ENCODE measurements around the gene EIF4B. TPM values are rescaled to one million over a fixed set of nuclear protein-coding genes. Genes with fewer than 3 reads are reported as not detected.
A peak's percentile ranks its signal among the peaks of the same experiment; 100 is the strongest.

The EIF4B gene
- total RNA-seq, 1 donor = 1,510 TPM

DNA sequence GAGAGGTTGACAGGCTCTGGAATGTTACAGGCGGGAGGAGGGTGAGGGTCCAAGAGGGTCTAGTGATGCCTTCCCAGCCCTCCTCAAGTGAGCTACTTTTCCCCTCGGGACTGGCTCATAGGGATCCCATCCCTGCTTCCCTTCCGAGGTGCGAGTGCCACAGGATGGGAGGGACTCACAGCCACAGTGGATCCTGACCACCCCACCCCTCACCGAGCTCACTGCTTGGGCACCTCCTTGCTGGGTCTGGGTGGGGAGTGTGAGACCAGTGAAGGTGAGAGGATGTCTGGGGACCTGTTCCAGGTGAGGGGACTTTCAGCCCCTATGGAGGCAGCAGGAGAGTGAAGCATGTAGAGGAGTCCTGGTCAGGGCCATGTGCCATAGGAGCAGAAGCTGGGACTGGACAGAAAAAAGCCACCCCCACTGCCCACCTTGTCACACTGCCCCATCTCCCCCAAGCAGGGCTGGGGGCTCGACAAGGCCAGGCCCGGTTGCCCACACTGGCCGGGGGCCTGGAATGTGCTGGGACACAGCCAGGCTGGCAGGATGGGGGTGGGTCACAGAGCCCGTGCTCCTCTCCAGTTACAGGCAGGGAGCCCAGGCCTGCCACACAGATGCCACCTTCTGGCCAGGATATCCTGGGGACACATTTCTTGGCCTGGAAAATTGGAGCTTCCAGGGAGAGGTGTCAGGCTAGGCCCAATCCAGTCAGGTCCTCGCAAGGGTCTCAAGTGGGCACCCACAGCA is 42.0 kb downstream of the EIF4B start:
- H3K27me3 ChIP-seq (ENCODE audit: insufficient read depth, low read length) = peaks cover 3% of the 10 kb centered on the region
- H3K4me1 ChIP-seq (ENCODE audit: insufficient read depth, low read length) = peaks cover 15% of the 10 kb centered on the region
- H3K4me3 ChIP-seq (ENCODE audit: low read length) = no peak overlapping the region
- no peaks in the 10 kb centered on the region for H3K9me3 ChIP-seq (ENCODE audit: low read depth, low read length)

DNA sequence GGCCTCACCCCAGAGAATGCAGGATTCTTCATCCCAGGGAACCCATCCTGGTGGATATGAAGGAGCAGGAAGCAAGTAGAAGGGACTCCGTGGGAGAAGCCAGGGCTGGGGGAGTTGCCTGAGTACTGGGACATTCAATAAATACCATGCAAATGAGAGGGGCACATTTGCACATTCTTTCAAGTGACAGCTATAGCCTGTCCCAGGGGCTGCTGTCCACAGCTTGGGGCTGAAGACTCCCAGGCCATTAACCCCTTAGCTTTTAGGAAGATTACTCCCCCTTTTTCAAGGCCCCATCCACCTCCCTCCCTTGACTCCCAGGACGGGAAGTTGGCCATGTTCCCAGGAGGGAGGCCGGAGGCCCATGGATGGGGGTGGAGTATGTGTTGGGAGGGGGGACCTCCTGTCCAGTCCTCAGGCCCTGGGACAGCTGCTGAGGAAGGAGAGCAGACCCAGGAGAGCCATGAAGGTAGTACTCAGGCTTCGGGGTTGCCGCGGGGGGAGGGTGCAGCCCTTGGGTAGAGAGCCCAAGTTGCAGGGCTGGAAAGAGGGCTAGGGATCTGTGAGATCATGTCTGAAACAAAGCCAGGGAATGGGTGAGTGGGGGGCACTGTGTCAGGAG is 42.6 kb downstream of the EIF4B start:
- H3K27me3 ChIP-seq (ENCODE audit: insufficient read depth, low read length) = peaks cover 3% of the 10 kb centered on the region
- no peaks in the 10 kb centered on the region for H3K9me3 ChIP-seq (ENCODE audit: low read depth, low read length)
- peaks cover 19% of the 10 kb centered on the region for H3K4me1 ChIP-seq (ENCODE audit: insufficient read depth, low read length)
- no peak overlapping the region for H3K4me3 ChIP-seq (ENCODE audit: low read length)

DNA sequence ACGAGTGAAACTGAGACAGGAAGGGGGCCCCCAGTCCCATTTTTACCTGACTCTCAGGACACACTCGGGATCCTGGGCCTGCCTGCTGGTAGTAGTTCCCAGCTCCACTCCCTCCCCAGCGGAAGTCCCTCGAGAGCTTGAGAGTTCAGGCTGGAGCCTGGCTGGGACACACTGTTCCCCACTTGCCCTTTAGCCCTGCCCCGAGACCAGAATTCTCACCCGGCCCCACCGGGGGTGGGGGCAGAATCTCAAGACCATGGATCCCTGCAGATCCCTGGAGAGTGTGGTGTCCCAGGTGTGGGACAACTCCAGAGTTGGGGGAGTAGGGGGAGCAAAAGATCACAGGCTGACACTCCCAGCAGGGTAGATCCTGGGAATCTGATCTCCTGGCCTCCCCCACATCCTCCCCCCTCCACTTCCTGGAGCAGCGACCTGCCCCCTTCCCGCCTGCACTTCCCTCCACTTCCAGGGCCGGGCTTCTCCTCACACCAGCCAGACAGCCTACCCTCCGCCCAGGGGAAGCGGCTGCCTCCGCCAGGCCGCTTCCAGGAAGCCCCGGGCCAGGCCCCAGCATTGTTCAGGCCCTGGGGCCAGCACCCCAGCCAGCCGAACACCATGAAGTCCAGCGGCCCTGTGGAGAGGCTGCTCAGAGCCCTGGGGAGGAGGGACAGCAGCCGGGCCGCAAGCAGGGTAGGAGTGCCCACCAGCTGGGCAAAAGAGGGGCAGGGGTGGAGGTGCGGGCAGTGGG is 43.5 kb downstream of the EIF4B start, which contains the start of gene TNS2:
TSS of gene TNS2 (plus strand) at position 495 of the 748 bp plus-strand sequence. CDS start at position 616, 121 bp downstream.
- H3K4me1 ChIP-seq (ENCODE audit: insufficient read depth, low read length) = peaks cover 25% of the 10 kb centered on the region
- H3K27me3 ChIP-seq (ENCODE audit: insufficient read depth, low read length) = peaks cover 3% of the 10 kb centered on the region
- H3K9me3 ChIP-seq (ENCODE audit: low read depth, low read length) = no peaks in the 10 kb centered on the region
- no peak within 1 kb of the TSS for H3K4me3 ChIP-seq (ENCODE audit: low read length)

DNA sequence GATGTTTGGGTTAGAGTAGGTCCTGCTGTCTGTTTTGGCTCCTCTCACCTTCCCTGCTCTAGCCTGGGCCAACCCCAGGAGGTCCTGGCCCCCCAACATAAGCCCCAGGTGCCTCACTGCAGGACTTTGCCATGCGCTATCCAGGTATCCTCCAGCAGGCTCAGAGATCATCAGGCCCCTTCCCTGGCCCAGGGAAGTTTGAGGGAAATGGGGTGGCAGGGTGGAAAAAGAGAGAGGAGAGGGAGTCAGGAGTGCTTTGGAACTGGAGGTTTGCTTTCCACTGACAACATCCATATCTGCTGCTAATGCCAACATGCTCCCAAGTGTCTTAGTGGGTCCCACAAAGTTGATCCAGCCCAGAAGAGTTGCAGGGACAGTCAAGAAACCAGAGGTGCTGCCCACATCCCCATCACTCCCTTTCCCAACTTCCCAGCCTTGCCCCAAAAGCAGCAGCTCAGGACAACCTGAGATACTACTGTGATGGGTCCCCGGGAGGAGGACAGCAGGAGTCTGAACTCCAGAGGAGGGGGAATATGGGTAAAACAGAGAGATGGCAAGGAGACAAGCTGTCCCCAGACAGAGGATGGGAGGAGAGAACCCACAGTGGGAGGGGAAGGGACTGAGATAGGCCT is 44.3 kb downstream of the EIF4B start:
- no peaks in the 10 kb centered on the region for H3K9me3 ChIP-seq (ENCODE audit: low read depth, low read length)
- peaks cover 27% of the 10 kb centered on the region for H3K4me1 ChIP-seq (ENCODE audit: insufficient read depth, low read length)
- H3K4me3 ChIP-seq (ENCODE audit: low read length) = no peak overlapping the region
- H3K27me3 ChIP-seq (ENCODE audit: insufficient read depth, low read length) = peaks cover 3% of the 10 kb centered on the region

DNA sequence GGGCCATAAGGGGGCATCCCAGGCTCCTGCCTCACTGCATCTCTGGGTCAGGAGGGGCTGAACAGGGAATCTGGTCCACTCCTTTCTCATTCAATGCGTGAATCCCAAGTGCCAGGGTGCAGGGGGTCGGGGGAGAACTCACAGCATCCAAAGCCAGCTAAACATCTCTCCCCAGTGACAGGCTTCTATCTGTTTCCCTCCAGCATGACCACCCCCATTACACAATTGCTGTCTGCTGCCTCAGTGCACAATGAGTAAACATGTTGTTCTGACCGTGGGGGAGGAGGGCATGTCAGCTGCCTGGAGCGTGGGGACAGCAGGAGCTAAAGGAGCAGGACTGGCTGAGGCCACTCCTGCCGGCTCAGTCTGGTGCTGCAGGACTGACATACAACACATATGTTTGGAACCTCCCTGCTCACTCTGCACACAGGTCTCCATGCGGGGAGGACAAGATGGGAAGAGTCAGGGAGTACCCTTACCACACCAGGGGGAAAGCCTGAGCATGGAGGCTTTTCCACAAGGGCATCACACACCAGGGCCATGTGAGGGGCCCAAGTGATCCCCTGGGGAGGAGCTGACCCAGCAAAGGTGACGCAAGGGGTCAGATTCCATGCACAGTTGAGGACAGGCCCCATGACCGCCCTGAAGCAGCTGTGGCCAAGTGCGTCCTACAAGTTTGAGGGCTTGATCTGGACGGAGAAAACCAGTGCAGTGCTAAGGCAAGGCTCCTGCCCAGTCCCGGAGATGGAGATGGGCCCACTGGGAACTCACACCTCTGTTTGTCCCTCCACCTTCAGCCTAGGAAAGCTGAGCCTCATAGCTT is 45.0 kb downstream of the EIF4B start:
- H3K4me3 ChIP-seq (ENCODE audit: low read length) = no peak overlapping the region
- H3K9me3 ChIP-seq (ENCODE audit: low read depth, low read length) = no peaks in the 10 kb centered on the region
- no peaks in the 10 kb centered on the region for H3K27me3 ChIP-seq (ENCODE audit: insufficient read depth, low read length)
- peaks cover 24% of the 10 kb centered on the region for H3K4me1 ChIP-seq (ENCODE audit: insufficient read depth, low read length)

DNA sequence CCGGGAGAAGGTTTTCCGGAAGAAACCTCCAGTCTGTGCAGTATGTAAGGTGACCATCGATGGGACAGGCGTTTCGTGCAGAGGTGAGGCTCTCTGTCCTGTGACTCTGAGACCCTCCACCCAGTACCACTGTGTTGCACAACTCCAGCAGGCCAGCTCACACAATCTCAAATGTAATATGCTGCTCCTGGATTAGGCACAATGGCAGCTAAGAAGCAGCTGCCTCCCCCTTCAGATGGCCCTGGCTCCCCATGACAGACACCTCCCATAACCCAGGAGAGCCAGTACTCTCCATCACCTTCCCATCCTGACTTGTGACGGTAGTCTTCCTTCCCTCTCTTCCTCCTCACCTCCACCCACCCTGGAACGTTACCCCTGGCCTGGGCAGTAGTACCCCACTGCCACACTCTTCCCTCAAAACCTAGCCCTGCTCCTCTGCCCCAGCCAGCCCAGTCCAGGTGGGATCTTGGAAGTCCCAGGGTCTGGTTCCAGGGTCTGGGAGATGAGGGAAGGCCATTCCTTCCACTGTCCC is 45.7 kb downstream of the EIF4B start:
- no peaks in the 10 kb centered on the region for H3K9me3 ChIP-seq (ENCODE audit: low read depth, low read length)
- no peaks in the 10 kb centered on the region for H3K27me3 ChIP-seq (ENCODE audit: insufficient read depth, low read length)

DNA sequence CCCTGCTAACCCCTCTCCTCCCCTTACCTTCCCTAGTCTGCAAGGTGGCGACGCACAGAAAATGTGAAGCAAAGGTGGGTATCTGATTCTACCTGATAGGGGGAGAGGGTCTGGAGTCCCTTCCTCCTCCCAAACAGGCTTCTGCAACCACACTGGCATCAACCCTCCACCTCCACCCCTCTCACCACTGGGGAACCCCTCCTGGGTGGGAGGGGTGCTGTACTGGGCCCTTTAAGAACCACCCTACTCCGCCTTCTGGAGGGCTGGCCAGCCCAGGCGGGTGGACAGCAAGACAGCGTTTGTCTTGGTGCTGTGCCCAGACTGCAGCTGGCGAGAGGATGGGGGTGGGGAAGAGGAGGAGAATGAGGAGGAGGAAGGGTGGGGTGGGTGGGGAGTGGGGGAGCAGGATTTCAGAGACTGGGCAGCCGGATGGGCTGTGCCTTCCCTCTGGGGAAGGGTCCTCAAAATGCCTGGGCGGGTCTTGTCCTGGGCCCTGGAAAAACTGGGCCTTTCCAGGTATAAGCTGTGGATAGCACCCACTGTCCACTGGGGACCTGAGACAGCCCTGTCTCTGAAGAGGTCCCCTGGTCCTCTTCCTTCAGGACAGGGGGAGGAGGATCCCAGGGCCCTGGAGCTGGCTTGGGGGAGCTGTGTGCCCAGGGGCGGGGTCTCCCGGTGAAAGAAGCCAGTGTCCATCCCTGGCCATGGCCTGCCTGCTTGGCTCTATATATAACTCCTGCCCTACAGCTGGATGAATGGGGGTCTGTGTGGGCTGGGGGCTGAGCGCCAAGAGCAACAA is 46.4 kb downstream of the EIF4B start:
- Histone ChIP-seq H3K4me1 (ENCODE audit: insufficient read depth, low read length) (peaks cover 17% of the 10 kb centered on the region), H3K27me3 (ENCODE audit: insufficient read depth, low read length) (no peaks in the 10 kb centered on the region), H3K9me3 (ENCODE audit: low read depth, low read length) (no peaks in the 10 kb centered on the region), H3K4me3 (ENCODE audit: low read length) (no peak overlapping the region)

More for the DNA sequence above, 45.7 kb downstream of the EIF4B start:
- peaks cover 18% of the 10 kb centered on the region for H3K4me1 ChIP-seq (ENCODE audit: insufficient read depth, low read length)
- no peak overlapping the region for H3K4me3 ChIP-seq (ENCODE audit: low read length)

DNA sequence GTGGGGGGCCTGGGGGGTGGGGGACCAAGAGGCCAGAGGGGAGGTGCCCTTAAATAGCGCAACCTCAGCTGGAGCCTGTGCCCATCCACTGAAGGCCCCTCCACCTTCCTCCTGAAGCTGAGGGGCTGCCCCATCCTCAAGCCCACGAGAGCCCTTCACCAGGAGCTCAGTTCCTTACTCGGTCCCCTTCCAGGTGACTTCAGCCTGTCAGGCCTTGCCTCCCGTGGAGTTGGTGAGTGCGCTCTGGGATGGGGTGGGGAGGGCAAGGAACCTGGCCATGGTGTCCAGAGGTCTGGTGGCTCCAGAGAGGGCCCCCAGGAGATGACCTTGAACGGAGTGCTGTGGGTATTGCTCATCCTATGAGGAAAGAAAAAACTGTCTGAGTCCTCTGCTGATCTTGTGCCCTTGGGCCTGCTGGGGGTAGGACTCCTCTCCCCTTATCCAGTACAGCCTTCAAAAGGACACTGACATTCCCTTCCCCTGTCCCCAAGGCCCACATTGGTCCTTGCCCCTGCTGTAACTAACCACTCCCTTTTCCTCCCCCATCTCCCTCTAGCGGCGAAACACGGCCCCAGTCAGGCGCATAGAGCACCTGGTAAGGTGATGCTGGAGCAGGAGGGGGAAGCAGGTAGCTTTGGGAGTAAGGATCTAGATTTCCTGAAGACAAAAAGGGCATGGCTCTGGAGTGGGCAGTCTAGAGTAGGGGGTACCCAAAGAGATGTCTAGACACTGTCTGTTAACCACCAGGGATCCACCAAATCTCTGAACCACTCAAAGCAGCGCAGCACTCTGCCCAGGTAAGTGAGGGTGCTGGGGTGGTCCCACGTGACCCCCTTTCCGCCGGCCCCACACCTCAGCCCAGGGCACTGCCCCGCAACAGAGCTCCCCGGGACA is 47.2 kb downstream of the EIF4B start:
- peak overlapping the region; percentile 57 for H3K4me3 ChIP-seq (ENCODE audit: low read length)
- H3K27me3 ChIP-seq (ENCODE audit: insufficient read depth, low read length) = no peaks in the 10 kb centered on the region
- no peaks in the 10 kb centered on the region for H3K9me3 ChIP-seq (ENCODE audit: low read depth, low read length)
- peaks cover 12% of the 10 kb centered on the region for H3K4me1 ChIP-seq (ENCODE audit: insufficient read depth, low read length)

DNA sequence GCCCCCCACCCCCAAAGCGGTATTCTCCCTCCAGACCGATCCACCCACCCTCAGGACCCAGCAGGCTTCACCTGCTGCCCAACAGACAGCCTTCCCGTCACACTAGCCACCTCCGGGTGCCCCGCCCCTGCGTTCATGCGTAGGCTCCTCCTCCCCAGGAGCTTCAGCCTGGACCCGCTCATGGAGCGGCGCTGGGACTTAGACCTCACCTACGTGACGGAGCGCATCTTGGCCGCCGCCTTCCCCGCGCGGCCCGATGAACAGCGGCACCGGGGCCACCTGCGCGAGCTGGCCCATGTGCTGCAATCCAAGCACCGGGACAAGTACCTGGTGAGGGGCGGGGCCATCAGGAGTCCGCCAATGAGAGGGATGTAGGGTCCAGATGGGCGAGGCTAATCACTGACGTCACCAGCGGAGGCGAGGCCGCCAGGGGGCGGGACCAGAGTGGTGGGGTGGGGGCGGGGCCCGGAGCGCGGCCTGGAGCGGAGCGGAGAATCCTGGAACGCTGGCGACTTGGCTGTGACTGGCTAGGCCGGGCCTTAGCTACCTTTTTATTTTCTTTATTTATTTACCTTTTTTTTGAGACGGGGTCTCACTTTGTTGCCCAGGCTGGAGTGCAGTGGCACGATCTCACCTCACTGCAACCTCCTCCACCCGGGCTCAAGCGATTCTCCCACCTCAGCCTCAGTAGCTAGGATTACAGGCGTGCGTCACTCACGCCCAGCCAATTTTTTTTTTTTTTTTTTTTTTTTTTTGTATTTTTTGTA is 48.0 kb downstream of the EIF4B start:
- Histone ChIP-seq H3K4me3 (ENCODE audit: low read length) (peak overlapping the region; percentile 57), H3K27me3 (ENCODE audit: insufficient read depth, low read length) (no peaks in the 10 kb centered on the region), H3K4me1 (ENCODE audit: insufficient read depth, low read length) (peaks cover 12% of the 10 kb centered on the region), H3K9me3 (ENCODE audit: low read depth, low read length) (no peaks in the 10 kb centered on the region)

DNA sequence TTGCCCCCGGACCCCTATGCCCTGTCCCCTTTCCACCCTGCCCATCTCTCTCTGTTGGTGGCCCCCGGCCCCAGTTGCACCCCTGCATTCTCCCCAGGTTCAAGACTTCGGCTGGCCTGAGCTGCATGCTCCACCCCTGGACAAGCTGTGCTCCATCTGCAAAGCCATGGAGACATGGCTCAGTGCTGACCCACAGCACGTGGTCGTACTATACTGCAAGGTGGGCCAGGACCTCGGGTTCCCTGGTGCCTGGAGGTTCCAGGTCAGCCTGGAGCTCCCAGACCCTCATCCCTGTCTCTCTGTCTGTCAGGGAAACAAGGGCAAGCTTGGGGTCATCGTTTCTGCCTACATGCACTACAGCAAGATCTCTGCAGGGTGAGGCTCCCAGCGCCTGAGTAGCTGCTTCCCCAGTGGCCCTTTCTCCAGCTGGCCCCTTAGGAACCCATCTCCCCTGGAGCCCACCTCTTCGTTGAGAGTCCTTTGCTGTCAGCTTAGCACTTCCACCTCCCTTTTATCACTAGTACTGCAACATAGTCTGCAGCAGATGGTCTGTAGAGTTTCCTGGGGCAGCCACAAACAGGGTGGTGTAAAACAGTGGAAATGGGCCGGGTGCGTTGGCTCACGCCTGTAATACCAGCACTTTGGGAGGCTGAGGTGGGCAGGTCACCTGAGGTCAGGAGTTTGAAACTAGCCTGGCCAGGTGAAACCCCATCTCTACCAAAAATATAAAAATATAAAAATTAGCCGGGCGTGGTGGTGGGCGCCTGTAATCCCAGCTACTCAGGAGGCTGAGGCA is 49.4 kb downstream of the EIF4B start:
- Histone ChIP-seq H3K27me3 (ENCODE audit: insufficient read depth, low read length) (no peaks in the 10 kb centered on the region), H3K4me3 (ENCODE audit: low read length) (no peak overlapping the region), H3K9me3 (ENCODE audit: low read depth, low read length) (no peaks in the 10 kb centered on the region), H3K4me1 (ENCODE audit: insufficient read depth, low read length) (peaks cover 12% of the 10 kb centered on the region)

DNA sequence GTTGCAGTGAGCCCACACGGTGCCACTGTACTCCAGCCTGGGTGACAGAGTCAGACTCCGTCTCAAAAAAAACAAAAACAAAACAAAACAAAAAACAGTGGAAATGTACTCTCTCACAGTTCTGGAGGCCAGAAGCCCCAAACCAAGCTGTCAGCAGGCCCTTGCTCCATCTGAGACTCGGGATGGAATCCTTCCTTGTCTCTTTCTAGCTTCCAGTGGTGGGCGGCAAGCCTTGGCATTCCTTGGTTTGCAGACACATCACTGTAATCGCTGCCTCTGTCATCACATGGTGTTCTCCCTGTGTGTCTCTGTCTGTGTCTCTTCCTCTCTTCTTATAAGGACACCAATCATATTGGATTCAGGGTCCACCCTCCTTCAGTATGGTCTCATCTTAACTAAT is 50.0 kb downstream of the EIF4B start:
- H3K27me3 ChIP-seq (ENCODE audit: insufficient read depth, low read length) = no peaks in the 10 kb centered on the region
- H3K4me1 ChIP-seq (ENCODE audit: insufficient read depth, low read length) = peaks cover 12% of the 10 kb centered on the region
- no peak overlapping the region for H3K4me3 ChIP-seq (ENCODE audit: low read length)

DNA sequence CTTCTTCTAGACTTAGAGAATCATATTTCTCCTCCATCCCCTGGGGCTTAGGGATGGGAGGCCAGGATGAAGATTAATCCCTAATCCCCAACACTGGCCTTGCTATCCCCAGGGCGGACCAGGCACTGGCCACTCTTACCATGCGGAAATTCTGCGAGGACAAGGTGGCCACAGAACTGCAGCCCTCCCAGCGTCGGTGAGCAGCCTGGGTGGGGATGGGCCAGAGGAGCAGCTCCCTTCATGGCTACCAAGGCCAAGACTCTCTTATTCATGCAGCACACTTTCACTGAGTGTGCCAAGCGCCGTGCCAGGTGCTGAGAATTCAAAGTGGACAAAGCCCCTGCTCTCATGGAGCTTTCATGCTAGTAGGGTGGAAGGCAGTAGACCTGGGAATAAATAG is 50.6 kb downstream of the EIF4B start:
- no peaks in the 10 kb centered on the region for H3K27me3 ChIP-seq (ENCODE audit: insufficient read depth, low read length)
- H3K4me3 ChIP-seq (ENCODE audit: low read length) = no peak overlapping the region
- no peaks in the 10 kb centered on the region for H3K9me3 ChIP-seq (ENCODE audit: low read depth, low read length)
- peaks cover 12% of the 10 kb centered on the region for H3K4me1 ChIP-seq (ENCODE audit: insufficient read depth, low read length)

More for the DNA sequence above, 50.0 kb downstream of the EIF4B start:
- no peaks in the 10 kb centered on the region for H3K9me3 ChIP-seq (ENCODE audit: low read depth, low read length)
